MM.1S (cell line): ENCODE data around the gene RNU1-4.
"Not testable (repeated sequence)": the region's sequence is repeated elsewhere in the genome, so short reads cannot be mapped to it uniquely, and the experiment has no call there.

Experiments
- EZH2 ChIP-seq: fragments of 300-600 bp; sonication (generic); optimal IDR thresholded peaks from 2 replicates; pipeline ENCODE3; 2017; ENCODE audit warnings: low read depth, mild to moderate bottlenecking, antibody characterized with exemption, low read length, mixed read lengths
- TF ChIP-seq, protein P1 (sequence below): fragments of 300-600 bp; sonication (generic); IDR thresholded peaks from 2 replicates; pipeline ENCODE4 v1.5.1; 2016; ENCODE audit warnings: antibody characterized with exemption, low read length, mixed read lengths

- TF ChIP-seq, protein P1, sequence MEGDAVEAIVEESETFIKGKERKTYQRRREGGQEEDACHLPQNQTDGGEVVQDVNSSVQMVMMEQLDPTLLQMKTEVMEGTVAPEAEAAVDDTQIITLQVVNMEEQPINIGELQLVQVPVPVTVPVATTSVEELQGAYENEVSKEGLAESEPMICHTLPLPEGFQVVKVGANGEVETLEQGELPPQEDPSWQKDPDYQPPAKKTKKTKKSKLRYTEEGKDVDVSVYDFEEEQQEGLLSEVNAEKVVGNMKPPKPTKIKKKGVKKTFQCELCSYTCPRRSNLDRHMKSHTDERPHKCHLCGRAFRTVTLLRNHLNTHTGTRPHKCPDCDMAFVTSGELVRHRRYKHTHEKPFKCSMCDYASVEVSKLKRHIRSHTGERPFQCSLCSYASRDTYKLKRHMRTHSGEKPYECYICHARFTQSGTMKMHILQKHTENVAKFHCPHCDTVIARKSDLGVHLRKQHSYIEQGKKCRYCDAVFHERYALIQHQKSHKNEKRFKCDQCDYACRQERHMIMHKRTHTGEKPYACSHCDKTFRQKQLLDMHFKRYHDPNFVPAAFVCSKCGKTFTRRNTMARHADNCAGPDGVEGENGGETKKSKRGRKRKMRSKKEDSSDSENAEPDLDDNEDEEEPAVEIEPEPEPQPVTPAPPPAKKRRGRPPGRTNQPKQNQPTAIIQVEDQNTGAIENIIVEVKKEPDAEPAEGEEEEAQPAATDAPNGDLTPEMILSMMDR: not testable (repeated sequence)
- TF ChIP-seq EZH2: not testable (repeated sequence)
These were observed 49.2 kb upstream of the RNU1-4 start for GRCh38 chr1:16690971-16691682.
